PC-9 (cell line): ENCODE measurements around the gene RIMKLA.

Experiments used
- CTCF ChIP-seq: fragments of 200-600 bp; sonication (generic); conservative IDR thresholded peaks from 2 replicates; pipeline ENCODE4 v1.6.1; 2017; ENCODE audit warnings: mixed run types, antibody characterized with exemption, mild to moderate bottlenecking, moderate library complexity
- EZH2 ChIP-seq: fragments of 200-600 bp; sonication (generic); IDR thresholded peaks from 2 replicates; pipeline ENCODE4 v1.8.0; 2017; ENCODE audit warnings: antibody characterized with exemption, low read depth

GRCh38 chr1:42369471-42369870 lies 11.1 kb upstream of the RIMKLA start:
- TF ChIP-seq CTCF: no peak
- TF ChIP-seq EZH2: no peak
